Stimulated activated naive CD8-positive, alpha-beta T cell treated with anti-CD3 and anti-CD28 coated beads, Interleukin-15, amount 100 ng/mL, for 72 hours (primary cell): ENCODE data around the gene SLC39A10.
"Not testable (repeated sequence)": the region's sequence is repeated elsewhere in the genome, so short reads cannot be mapped to it uniquely, and the experiment has no call there.

Experiments
- ATAC-seq: fragments of 150-1000 bp; cut with Tn5 transposase; 2 replicates; pipeline ENCODE4 v1.10.0; 2021; ENCODE audit warnings: mild to moderate bottlenecking, moderate library complexity
- DNase-seq, 2 donors: peaks; one replicate each; pipeline ENCODE4 v3.0.0; 2021 to 2022
- H3K27ac Mint-ChIP-seq, 2 donors: one replicate each; pipeline ENCODE4 v1.8.0; 2022; ENCODE audit warnings: mild to moderate bottlenecking in 2 of 2, mixed read lengths in 2 of 2, moderate library complexity in 2 of 2
- H3K27me3 Mint-ChIP-seq: one replicate; pipeline ENCODE4 v1.8.0; 2022; ENCODE audit warnings: mixed read lengths
- H3K4me1 Mint-ChIP-seq: one replicate; pipeline ENCODE4 v1.8.0; 2022; ENCODE audit warnings: mild to moderate bottlenecking, mixed read lengths
- H3K4me3 Mint-ChIP-seq, 2 donors: one replicate each; pipeline ENCODE4 v1.8.0; 2022; ENCODE audit warnings: mild to moderate bottlenecking in 2 of 2, mixed read lengths in 2 of 2, moderate library complexity in 1 of 2
- H3K9me3 Mint-ChIP-seq, 2 donors: one replicate each; pipeline ENCODE4 v1.8.0; 2022; ENCODE audit warnings: mixed read lengths in 2 of 2

SLC39A10 gene

GRCh38 chr2:195658541-195658890, 1.5 kb downstream of the SLC39A10 start:
- H3K27ac Mint-ChIP-seq, result peak overlapping the region; percentile 99 to 100
- no peak for ATAC-seq
- no peaks in the 10 kb centered on the region for H3K9me3 Mint-ChIP-seq
- H3K4me1 Mint-ChIP-seq, result peaks cover 43% of the 10 kb centered on the region
- peak overlapping the region; percentile 90 to 97 for H3K4me3 Mint-ChIP-seq
- no peak for DNase-seq
- no peaks in the 10 kb centered on the region for H3K27me3 Mint-ChIP-seq

GRCh38 chr2:195659114-195659513, 2.1 kb downstream of the SLC39A10 start:
- peak overlapping the region; percentile 90 to 97 for H3K4me3 Mint-ChIP-seq
- H3K4me1 Mint-ChIP-seq, result peaks cover 43% of the 10 kb centered on the region
- DNase-seq (no peak), ATAC-seq (peak; percentile 31)
- H3K9me3 Mint-ChIP-seq, result no peaks in the 10 kb centered on the region
- peak overlapping the region; percentile 99 to 100 for H3K27ac Mint-ChIP-seq
- no peaks in the 10 kb centered on the region for H3K27me3 Mint-ChIP-seq

- H3K27me3 Mint-ChIP-seq, result no peaks in the 10 kb centered on the region
- peaks cover 51% of the 10 kb centered on the region for H3K4me1 Mint-ChIP-seq
- no peaks in the 10 kb centered on the region for H3K9me3 Mint-ChIP-seq
- DNase-seq (peak; percentile 67 to 70), ATAC-seq (peak; percentile 26)
- peak overlapping the region; percentile 99 to 100 for H3K27ac Mint-ChIP-seq
- H3K4me3 Mint-ChIP-seq, result peak overlapping the region; percentile 90 to 97
Observed at GRCh38 chr2:195659982-195660890, 3.2 kb downstream of the SLC39A10 start.

GRCh38 chr2:195662138-195662537, 5.1 kb downstream of the SLC39A10 start:
- H3K27me3 Mint-ChIP-seq, result no peaks in the 10 kb centered on the region
- peak overlapping the region; percentile 60 to 86 for H3K27ac Mint-ChIP-seq
- no peak for ATAC-seq
- H3K4me1 Mint-ChIP-seq, result peaks cover 49% of the 10 kb centered on the region
- H3K9me3 Mint-ChIP-seq, result no peaks in the 10 kb centered on the region
- DNase-seq, result no peak
- H3K4me3 Mint-ChIP-seq, result no peak overlapping the region

- H3K27me3 Mint-ChIP-seq, result no peaks in the 10 kb centered on the region
- ATAC-seq (no peak), DNase-seq (no peak)
- H3K9me3 Mint-ChIP-seq, result no peaks in the 10 kb centered on the region
- H3K4me1 Mint-ChIP-seq, result peaks cover 41% of the 10 kb centered on the region
- peak overlapping the region in 1 of 2 donors; percentile 34 for H3K27ac Mint-ChIP-seq
- peak overlapping the region in 1 of 2 donors; percentile 13 for H3K4me3 Mint-ChIP-seq
Observed at GRCh38 chr2:195663007-195663406, 6.0 kb downstream of the SLC39A10 start.

GRCh38 chr2:195664528-195664927, 7.5 kb downstream of the SLC39A10 start:
- DNase-seq (no peak), ATAC-seq (no peak)
- Mint-ChIP-seq H3K4me3 (peak overlapping the region; percentile 19 to 26), H3K9me3 (no peaks in the 10 kb centered on the region), H3K27me3 (no peaks in the 10 kb centered on the region), H3K27ac (no peak overlapping the region), H3K4me1 (peaks cover 40% of the 10 kb centered on the region)

- not testable (repeated sequence) for H3K27me3 Mint-ChIP-seq, H3K9me3 Mint-ChIP-seq, H3K27ac Mint-ChIP-seq, ATAC-seq, DNase-seq, H3K4me3 Mint-ChIP-seq
- H3K4me1 Mint-ChIP-seq, result peaks cover 39% of the 10 kb centered on the region
Observed at GRCh38 chr2:195665153-195665552, 8.1 kb downstream of the SLC39A10 start.

GRCh38 chr2:195666113-195666712, 9.2 kb downstream of the SLC39A10 start:
- Mint-ChIP-seq H3K27ac (no peak overlapping the region), H3K9me3 (no peaks in the 10 kb centered on the region), H3K4me3 (peak overlapping the region in 1 of 2 donors; percentile 2), H3K4me1 (peaks cover 34% of the 10 kb centered on the region), H3K27me3 (no peaks in the 10 kb centered on the region)
- ATAC-seq, result no peak
- DNase-seq, result no peak

- DNase-seq, result no peak
- no peak overlapping the region for H3K4me3 Mint-ChIP-seq
- no peak overlapping the region for H3K27ac Mint-ChIP-seq
- no peaks in the 10 kb centered on the region for H3K9me3 Mint-ChIP-seq
- no peak for ATAC-seq
- no peaks in the 10 kb centered on the region for H3K27me3 Mint-ChIP-seq
- H3K4me1 Mint-ChIP-seq, result peaks cover 28% of the 10 kb centered on the region
Observed at GRCh38 chr2:195667974-195668373, 10.9 kb downstream of the SLC39A10 start.

GRCh38 chr2:195670191-195670590, 13.2 kb downstream of the SLC39A10 start:
- Mint-ChIP-seq H3K27ac (no peak overlapping the region), H3K4me3 (no peak overlapping the region), H3K4me1 (peaks cover 18% of the 10 kb centered on the region), H3K27me3 (no peaks in the 10 kb centered on the region), H3K9me3 (no peaks in the 10 kb centered on the region)
- ATAC-seq (no peak), DNase-seq (no peak)

GRCh38 chr2:195671563-195671962, 14.5 kb downstream of the SLC39A10 start:
- Mint-ChIP-seq H3K27ac (peak overlapping the region in 1 of 2 donors; percentile 33), H3K4me1 (peaks cover 11% of the 10 kb centered on the region), H3K4me3 (no peak overlapping the region), H3K9me3 (no peaks in the 10 kb centered on the region), H3K27me3 (no peaks in the 10 kb centered on the region)
- DNase-seq, result no peak
- no peak for ATAC-seq

GRCh38 chr2:195672674-195673073, 15.6 kb downstream of the SLC39A10 start:
- Mint-ChIP-seq H3K4me1 (peaks cover 14% of the 10 kb centered on the region), H3K27me3 (no peaks in the 10 kb centered on the region), H3K4me3 (no peak overlapping the region), H3K9me3 (no peaks in the 10 kb centered on the region), H3K27ac (no peak overlapping the region)
- ATAC-seq (no peak), DNase-seq (no peak)

GRCh38 chr2:195674491-195675221, 17.6 kb downstream of the SLC39A10 start:
- no peaks in the 10 kb centered on the region for H3K9me3 Mint-ChIP-seq
- ATAC-seq (peak; percentile 50), DNase-seq (no peak)
- H3K4me3 Mint-ChIP-seq, result no peak overlapping the region
- H3K4me1 Mint-ChIP-seq, result peaks cover 16% of the 10 kb centered on the region
- no peaks in the 10 kb centered on the region for H3K27me3 Mint-ChIP-seq
- H3K27ac Mint-ChIP-seq, result peak overlapping the region in 1 of 2 donors; percentile 14

- DNase-seq (no peak), ATAC-seq (peak; percentile 58)
- peaks cover 0 to 7% of the 10 kb centered on the region in 2 donors for H3K9me3 Mint-ChIP-seq
- H3K27ac Mint-ChIP-seq, result no peak overlapping the region
- H3K27me3 Mint-ChIP-seq, result no peaks in the 10 kb centered on the region
- no peak overlapping the region for H3K4me3 Mint-ChIP-seq
- peaks cover 23% of the 10 kb centered on the region for H3K4me1 Mint-ChIP-seq
Observed at GRCh38 chr2:195675783-195676427, 18.9 kb downstream of the SLC39A10 start.

- Mint-ChIP-seq H3K4me1 (peaks cover 18% of the 10 kb centered on the region), H3K27ac (no peak overlapping the region), H3K27me3 (no peaks in the 10 kb centered on the region), H3K9me3 (peaks cover 0 to 8% of the 10 kb centered on the region in 2 donors), H3K4me3 (no peak overlapping the region)
- ATAC-seq, result no peak
- no peak for DNase-seq
Observed at GRCh38 chr2:195677290-195677689, 20.3 kb downstream of the SLC39A10 start.
